GM12891 (cell line): ENCODE data around the gene NCKAP1.

ENCODE experiments used
- POLR2A ChIP-seq: IDR thresholded peaks from 2 replicates; pipeline ENCODE4 v1.6.1; 2011; ENCODE audit warnings: low read depth, low read length, control low read depth
- POLR2AphosphoS5 ChIP-seq: IDR thresholded peaks from 2 replicates; pipeline ENCODE4 v1.6.1; 2011; ENCODE audit warnings: low read depth, low read length, control low read depth
- SPI1 ChIP-seq: IDR thresholded peaks from 2 replicates; pipeline ENCODE4 v1.6.1; 2011; ENCODE audit warnings: low read depth, low read length, control low read depth
- TAF1 ChIP-seq: IDR thresholded peaks from 2 replicates; pipeline ENCODE4 v1.6.1; 2011; ENCODE audit warnings: low read depth, low read length, control low read depth

- TF ChIP-seq SPI1 (no peak), POLR2AphosphoS5 (no peak), POLR2A (no peak), TAF1 (no peak)
Measured at GRCh38 chr2:183027443-183027842, 10.8 kb downstream of the NCKAP1 start.
